ENCODE data around the gene DBH.

The DBH gene

DNA sequence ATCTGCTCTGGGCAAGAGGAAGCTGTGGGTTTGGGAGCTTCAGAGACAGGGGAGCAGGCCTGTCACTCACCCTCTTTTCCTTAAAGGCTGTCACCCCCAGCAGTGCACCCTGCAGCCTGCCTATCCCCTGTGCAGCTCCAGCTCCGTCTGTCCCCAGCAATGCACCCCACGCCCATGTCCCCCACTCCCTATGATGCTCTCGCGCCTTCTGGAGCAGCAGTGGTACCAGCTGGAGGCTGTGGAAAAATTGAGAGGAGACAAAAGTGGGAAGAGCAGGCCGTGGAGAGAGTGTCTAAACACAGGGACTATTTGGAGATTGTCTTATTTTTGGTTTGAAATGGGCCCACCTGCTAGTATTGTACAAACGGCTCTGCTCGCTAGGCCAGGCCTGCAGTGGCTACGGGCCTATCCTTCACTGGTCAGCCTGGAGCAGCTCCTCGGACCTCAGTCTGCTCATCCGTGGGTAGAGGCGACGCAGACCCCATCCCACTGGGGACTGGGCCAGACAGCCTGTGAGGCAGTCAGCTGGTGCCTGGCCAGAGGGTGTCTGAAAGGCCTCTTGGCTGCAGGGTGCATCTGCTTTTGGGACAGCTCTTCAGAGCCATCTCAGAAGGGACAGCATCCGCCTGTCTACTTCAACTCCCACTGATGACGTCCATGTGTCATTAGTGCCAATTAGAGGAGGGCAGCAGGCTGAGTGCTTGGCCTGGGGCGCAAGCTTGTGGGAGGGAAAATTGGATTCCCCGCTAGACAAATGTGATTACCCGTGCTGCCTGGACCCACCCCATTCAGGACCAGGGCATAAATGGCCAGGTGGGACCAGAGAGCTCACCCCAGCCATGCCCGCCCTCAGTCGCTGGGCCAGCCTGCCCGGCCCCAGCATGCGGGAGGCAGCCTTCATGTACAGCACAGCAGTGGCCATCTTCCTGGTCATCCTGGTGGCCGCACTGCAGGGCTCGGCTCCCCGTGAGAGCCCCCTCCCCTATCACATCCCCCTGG lies at the start of gene DBH:
DBH (plus strand) TSS at position 831 of the 999 bp plus-strand sequence; CDS start at position 840, 9 bp downstream.
- DNase-seq = no peak

DNA sequence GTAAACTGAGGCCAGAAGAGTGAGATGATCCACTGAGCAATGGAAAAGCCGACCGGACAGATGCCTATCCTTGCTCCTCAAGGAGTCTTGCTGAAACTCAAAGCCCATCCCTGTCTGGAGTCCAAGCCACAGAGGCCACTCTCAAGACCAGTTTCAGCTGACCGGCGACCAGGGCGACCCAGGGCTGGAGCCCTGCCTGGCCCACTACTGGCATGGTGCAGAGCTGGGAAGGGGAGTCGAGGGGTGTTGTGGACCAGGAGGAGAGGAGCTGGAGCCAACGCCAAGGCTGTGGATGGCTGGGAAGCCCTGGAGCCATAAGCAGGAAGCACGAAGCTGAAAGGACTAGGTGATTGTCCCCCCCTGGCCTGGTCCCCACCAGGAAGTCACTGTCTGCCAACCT lies 49.1 kb upstream of the DBH start:
- no peak for DNase-seq

DNA sequence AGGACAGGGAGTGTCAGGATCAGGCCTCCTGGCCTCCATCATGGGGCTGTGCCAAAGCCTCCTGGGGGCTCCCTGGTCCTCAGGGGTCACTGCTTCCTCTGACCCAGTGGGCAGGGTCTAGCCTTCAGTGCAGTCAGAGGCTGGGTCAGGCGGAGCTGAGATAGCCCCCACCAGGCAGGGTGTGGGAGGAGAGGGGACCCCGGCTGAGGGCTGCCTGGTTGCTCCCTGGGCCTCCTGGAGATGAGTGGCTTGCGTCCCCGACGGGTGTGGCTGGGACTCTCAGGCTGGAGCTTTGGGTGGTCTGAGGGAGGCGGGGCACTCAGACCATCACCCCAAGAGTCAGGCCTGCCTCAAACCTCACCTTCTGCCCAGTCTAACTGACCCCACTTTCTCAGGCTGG lies 48.7 kb upstream of the DBH start:
- no peak for DNase-seq

DNA sequence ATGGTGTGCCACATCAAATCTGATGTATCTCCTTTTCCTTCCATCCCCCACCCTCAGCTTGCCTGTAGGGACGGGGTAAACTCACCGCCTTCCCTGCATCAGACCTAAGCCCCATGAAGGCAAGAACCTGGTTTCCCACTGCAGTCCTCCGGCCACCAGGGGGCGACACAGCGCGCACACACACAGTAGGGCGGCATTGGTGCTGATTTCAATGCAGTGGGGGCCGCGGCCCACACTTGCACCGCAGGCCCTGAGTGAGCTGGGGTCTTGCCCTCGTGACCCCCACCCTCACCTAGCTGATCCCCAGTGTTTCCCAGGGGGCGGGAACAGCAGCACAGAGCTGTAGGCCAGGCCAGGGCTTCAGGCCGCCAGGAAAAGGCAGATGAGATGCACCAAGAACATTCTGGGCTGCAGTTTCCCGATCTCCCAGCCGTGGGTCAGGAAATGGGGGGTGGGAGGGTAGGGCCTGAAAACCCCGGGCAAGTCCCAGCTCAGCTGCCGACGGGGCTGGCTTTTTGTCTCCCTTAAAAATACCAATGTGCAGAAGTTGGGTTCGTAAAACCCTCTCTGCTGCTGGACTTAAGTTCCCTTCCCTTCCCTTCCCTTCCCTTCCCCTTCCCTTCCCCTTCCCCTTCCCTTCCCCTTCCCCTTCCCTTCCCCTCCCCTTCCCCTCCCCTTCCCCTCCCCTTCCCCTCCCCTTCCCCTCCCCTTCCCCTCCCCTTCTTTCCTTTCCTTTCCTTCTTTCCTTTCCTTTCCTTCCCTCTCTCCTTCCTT lies 46.5 kb upstream of the DBH start:
- no peak for DNase-seq

DNA sequence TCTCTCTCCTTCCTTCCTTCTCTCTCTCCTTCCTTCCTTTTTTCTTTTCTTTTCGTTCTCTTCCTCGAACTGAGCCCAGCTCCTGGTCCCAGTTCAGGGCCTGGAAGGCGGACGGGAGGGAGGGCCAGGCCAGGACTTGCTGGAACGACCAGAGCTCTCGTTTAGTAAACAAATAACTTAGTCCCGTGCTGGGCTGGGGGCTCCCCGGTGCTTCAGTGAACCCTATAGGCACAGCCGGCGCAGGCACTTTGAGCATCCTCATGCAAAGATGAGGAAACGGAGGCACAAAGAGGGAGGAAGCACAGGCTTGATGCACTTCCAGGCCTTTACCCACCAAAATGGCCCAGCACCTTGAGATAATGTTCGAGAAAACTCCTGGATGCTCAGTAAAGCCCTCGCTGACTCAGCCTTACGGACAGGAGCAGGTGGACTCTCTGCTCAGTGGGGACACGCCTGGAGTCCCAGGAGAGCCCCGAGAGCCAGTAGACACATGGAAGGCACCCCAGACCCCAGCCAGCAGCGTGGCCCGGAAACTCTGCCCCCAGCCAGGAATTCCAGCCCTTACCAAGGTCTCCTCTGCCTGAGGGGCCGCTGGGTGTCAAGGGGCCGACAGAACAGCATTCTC lies 45.8 kb upstream of the DBH start:
- DNase-seq = no peak

DNA sequence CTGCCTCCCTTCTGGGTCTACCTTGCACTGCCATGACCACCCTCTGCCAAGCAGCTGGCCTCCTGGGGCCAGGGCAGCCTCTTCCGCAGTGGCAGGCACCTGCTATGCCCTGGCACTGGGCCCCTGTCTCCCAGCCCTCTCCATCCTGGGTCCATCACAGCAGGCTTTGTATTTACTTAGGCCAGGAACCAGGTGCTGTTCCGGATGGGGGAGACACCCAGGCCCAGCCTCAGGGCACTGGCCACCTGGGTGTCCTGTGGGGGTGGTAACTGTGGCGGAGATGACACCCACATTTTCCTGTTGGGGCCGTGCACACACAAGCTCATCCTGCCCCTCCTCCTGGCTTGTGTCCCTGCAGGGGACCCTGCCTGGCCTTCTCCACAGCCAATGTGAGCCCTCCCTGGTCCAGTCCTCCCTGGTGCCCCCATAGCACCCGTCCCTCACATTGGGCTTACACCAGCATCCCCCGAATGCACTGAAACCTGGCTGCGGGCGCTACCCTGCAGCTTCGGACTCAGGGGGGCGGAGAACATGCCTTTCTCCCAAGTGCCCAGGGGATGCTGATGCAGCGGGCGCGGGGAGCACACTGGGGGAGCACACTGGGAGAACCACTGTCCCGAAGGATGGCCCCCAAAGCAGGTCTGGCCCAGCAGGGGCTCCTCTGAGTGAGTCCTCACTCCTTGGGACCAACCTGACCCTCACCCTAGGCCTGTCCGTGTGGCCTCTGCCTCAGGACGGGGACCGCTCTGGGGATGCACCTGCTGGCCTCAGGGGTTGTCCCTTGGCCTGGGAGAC lies 44.9 kb upstream of the DBH start:
- no peak for DNase-seq

DNA sequence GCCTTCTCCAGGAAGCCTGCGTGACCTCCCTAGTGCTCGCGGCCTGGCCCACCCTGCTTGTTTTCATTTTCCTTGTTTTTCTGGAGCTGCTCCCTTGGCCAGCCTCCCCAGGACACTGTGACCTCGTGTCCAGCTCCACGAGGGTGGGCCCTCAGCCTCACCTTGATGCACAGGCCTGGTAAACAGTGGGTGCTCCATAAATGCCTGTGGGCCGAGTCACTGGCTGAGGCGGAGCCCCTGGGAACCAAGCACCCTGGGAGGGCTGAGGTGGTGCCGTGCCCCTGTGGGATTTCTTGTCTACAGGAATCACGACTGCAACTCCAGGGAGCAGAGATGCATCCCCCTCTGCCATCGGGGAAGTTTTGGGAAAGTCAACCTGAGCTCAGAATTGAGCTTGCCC lies 44.2 kb upstream of the DBH start:
- no peak for DNase-seq

DNA sequence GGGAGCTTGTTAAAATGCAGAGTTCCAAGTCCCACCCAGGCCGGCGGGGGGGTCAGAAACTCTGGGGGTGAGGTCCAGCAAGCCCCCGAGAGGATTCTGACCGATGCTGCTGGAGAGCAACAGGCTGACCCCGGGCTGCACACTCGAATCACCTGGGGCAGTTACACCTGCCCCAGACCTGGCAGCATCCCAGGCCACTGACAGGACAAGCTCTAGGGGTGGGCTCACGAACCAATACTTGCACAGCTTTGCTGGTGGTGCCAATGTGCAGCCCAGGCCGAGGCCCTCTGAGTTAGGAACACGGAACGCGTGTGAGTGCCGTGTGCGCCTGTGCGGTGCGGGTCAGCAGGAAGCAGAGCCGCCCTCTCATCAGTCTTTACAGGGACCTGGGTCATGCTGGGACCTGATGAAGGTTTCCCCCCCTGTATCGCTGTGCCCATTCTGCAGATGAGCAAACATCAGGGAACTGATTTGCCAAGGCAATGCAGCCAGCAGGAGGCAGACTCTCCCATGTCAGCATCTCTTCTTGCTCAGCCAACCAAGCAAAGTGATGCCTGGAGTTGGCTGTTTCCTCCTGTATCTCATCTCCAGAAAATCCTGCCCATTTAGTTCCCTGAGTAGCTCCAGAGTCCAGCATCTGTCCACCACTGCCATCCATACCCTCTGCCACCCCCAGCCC lies 43.3 kb upstream of the DBH start:
- DNase-seq = no peak

DNA sequence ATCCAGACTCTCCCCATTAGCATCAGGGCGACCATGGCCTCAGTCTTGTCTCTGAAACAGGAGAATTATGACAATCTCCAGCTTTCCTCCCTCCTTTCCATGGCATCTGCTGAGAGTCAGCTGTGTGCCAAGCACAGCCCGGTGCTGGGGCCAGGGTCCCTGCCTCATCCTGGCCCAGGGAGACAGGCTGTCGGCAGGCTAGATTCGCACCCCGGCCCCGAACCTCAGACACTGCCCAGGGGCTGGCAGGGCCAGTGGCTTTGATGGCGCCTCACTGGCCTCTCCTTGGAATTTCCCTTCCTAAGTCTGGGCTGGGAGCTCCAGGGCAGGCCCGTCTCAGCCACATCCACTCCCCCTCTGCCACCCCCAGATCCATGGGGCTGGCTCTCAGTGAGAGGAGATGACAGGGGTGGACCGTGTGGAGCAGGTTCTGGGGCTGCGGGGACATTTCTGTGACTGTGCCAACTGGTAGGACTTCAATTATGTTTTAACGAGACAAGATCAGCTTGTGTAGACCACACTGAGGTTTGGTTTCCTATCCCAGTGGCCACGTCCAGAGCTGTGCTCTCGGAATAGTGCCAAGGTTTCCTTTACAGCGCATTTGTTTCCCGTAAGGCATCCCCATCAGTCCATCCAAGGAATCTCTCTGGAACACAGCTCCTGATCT lies 42.4 kb upstream of the DBH start:
- DNase-seq = no peak

DNA sequence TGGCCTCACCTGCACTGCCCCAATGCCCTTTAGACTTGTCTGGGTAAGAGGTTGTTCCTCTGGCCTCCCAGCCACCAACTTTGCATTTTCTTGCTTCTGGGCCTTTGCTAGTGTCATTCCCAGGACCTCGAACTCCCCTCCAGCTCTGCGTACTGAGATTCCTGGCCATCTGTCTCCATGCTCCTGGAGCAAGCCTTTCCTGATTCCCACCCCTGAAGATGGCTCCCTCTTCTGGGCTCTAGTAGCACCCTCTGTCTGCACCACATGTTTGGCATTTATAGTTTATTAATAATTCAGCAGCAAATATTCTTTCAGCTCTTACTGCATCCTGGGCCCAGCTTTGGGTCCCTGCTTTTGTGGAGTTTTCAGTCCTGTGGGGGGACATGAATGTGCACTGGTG lies 41.9 kb upstream of the DBH start:
- no peak for DNase-seq

DNA sequence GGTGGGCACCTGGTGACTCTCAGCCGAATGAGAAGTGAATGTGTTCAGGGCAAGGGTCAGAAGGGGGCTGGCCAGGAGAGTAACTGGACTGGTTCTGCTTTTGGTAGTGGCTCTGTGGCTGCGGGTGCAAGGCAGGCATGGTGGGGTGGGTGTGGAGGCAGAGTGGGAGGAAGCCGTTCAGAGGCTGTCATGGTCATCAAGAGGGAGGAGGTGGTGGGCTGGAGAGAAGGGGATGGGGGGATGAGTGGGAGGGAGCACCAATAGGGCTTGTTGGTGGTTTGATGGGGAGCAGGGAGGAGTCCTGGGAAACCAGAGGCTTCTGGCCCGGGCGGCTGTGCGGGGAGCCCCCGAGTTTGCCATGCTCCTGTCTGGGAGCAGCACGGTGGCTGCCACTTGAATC lies 40.3 kb upstream of the DBH start:
- no peak for DNase-seq

DNA sequence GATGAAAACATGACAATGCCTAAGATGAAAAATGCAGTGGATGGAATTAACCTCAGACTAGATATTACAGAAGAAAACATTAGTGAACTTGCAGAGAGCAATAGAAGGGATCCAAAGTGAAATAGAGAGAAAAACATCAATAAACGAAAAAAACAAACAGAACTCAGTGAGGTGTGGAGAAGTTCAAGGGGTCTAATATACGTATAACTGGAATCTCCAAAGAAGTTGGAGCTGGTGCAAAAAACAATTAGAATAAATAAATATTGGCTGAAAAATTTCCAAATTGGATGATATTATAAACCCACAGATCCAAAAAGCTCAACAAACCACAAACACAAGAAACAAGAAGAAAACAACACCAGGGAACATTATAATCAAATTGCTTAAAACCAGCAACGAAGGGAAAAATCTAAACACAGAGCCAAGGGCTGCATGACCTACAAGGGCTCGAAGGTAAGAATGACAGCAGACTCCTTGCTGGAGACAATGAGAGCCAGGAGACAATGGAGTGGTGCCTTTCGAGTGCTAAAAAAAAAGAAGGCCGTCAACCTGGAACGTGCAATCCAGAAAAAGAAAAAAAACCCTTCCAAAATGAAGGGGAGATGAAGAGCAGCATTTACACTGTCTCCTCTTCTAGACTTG lies 38.7 kb upstream of the DBH start:
- DNase-seq = no peak

DNA sequence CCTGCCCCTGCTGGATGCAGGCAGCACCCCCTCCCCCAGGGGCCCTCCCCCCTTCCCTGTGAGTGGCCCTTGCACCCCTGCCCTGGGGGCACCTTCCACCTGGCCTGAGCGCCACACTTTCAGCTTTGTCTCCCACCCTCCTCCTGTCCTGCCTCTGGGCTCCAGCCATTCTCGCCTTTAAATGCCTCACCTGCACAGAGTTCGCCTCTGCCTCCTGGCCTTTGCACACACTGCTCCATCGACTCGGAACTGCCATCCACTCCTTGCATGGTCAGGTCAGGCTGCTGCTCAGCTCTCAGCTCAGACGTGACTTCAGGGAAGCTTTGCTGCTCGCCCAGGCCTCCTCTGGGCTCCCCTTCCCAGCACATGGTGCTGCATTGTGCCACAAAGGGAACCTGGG lies 37.2 kb upstream of the DBH start:
- no peak for DNase-seq

DNA sequence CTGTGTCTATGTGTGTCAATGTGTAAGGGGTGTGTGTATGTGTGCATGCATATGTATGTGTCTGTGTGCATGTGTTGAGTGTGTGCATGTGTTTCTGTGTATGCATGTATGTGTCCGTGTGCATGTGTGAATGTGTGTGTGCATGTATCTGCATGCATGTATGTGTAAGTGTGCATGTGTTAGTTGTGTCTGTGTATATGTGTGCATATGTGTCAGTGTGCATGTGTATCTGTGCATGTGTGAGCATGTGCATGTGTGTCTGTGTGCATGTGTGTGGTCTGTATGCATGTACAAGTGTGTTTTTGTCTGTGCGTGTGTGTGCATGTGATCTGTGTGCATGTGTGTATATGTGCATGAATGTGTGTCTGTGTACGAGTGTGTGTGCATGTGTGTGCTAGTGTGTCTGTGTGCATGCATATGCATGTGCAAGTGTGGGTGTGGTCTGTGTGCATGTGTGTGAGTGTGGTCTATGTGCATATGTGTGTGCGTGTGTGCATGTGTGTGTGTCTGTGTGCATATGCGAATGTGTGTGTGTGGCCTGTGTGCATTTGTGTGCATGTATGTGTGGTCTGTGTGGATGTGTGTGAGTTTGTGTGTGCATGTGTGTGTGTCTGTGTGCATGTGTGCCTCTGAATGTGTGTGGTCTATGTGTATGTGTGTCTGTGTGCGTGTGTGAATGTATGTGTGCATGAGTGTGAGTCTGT lies 36.5 kb upstream of the DBH start:
- no peak for DNase-seq

DNA sequence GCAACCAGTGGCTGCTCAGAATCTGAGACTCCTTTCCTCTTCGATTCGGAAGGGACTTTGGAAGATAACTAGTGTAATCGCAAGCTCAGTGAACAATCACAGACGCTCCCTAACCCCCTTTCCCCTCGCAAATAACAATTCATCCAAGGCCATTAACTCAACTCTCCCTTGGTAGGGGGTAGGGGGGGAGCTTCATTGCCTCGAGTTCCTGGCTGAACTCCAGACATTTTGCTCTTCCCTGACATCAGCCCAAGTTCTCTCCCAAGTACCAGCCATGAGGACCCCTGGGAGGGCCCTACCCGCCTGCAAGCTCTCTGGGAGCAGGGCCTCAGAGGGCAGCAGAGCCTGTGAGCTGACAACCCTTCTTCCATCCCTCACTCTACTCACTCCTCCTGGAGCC lies 35.4 kb upstream of the DBH start:
- no peak for DNase-seq

DNA sequence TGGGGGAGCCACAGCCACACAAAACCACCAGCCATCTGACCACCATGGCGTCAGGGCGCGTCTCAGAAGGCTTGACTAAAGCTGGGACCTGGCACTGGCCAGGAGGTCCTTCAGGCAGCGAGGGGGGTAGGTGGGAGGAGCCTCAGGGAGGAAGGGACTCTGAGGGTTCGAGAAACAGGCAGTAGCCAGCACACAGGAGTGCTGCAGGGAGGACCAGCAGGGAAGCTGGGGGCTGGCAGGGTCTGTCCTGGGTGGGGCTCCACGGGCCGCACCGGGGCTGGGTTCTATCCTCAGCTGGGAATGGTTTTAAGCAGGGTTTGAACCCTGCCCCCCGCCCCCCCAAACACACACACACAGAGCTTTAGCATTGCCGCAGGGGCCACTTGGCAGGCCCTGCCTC lies 34.4 kb upstream of the DBH start:
- DNase-seq = no peak

DNA sequence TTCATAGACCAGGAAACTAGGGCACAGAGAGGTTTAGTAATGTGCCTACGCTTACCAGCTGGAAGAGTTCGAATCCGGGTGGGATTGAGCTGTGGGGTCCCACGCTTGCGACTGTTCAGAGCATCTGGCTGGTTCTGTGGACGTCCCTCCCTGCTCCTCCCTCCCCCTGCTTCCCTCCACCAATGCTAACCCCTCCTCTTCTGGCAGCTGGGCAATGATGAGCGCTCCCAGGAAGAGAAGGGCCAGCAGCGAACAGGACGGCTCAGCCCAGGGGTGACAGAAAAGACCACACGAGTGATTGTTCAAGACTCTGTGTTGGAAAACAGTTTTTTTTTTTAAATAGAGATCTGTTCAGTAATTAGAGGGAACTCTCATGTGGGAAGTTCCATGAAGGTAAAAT lies 33.9 kb upstream of the DBH start:
- DNase-seq = no peak

DNA sequence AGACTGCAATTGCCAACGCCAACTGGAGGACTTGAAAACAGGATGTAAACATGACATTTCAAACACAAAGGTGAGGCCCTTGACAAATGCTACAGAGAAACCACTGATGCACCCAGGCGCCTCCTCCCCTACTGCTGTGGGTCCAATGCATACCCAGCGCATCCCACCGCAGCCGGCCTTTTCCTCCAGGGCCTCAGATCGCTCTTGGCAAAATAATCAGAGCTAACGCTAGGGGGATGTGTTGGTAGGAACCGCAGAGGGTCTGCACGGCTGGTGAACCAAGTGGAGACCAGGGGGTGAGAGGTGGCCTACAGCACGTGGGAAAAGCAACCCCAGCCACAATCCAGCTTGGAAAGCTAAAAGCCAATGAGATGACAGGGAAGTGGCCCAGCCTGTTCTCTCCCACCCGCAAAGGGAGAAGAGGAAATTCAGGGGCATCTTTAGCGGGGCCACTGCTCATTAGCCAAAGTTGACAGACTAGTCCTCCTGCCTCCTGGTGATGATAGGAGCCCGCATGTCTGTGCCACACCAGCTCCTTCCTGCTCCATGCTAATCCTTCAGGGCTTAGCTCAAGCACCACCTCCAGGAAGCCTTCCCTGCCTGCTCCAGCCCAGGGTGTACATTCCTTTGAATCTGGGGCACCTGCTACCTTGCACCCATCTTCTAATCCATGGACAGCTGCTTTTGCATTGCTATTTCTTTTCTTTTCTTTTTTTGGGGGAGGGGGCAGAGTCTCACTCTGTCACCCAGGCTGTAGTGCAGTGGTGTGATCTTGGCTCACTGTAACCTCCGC lies 32.8 kb upstream of the DBH start:
- no peak for DNase-seq

DNA sequence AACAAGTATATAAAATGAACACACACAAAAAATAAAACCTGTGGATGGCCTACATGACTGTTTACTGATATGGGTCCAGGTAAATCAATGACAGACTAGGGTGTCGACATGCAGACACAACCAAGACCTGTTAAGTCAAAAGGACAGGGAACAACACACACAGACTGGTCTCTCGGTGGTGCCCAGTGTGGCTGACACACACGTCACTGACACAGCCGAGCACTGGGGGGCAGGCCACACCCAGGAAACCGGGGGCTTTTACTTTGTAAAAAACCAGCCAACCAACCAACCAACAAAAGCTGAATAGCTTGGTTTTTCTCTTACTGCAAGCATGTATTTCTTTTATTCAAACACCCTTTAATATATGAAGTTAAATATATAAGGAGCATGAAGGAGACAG lies 31.9 kb upstream of the DBH start:
- DNase-seq = no peak

DNA sequence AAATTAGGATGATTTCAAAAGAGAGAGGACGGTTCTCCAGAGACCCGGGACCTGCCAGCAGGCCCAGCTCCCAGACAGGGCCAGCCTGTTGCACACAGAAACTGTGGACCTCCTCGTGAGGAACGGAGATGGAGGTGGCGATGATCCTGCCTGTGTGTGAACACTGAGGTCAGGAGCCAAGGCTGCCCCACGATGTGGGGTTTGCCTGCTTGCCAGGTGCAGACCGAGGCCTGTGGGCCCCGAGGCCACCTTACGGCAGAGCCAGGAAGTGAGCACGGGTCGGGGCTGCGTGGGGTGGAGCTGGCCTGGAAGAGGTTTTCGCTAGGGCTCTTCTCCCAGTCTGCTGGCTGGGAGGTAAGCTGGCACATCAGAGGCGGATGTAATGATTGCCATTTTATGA lies 31.3 kb upstream of the DBH start:
- no peak for DNase-seq
